Endothelial cell (in vitro differentiated cells): Measurements from ENCODE around the gene PARK7. TPM values are rescaled to one million over a fixed set of nuclear protein-coding genes. Genes with fewer than 3 reads are reported as not detected.

Experiments
- DNase-seq: peaks from one replicate; pipeline ENCODE4 v3.0.0; 2021; ENCODE audit warnings: low spot score
- H3K27ac Mint-ChIP-seq: one replicate; pipeline ENCODE4 v1.8.0; 2021; ENCODE audit warnings: mixed read lengths, inconsistent platforms; ENCODE audit not compliant: unreplicated experiment
- H3K27me3 Mint-ChIP-seq: one replicate; pipeline ENCODE4 v1.8.0; 2021; ENCODE audit warnings: mild to moderate bottlenecking, moderate library complexity, mixed read lengths, inconsistent platforms; ENCODE audit not compliant: unreplicated experiment
- H3K36me3 Mint-ChIP-seq: one replicate; pipeline ENCODE4 v1.8.0; 2021; ENCODE audit warnings: mild to moderate bottlenecking, low read depth, mixed read lengths, inconsistent platforms; ENCODE audit not compliant: unreplicated experiment
- H3K4me1 Mint-ChIP-seq: one replicate; pipeline ENCODE4 v1.8.0; 2021; ENCODE audit warnings: mild to moderate bottlenecking, mixed read lengths, inconsistent platforms; ENCODE audit not compliant: unreplicated experiment
- H3K4me3 Mint-ChIP-seq: one replicate; pipeline ENCODE4 v1.8.0; 2021; ENCODE audit warnings: mild to moderate bottlenecking, mixed read lengths, inconsistent platforms; ENCODE audit not compliant: unreplicated experiment
- H3K9me3 Mint-ChIP-seq: one replicate; pipeline ENCODE4 v1.8.0; 2021; ENCODE audit warnings: mixed read lengths, inconsistent platforms; ENCODE audit not compliant: unreplicated experiment
- CTCF ChIP-seq: fragments of 200-600 bp; sonication (generic); IDR thresholded peaks from one replicate; pipeline ENCODE4 v1.5.0; 2021; ENCODE audit warnings: antibody characterized with exemption; ENCODE audit not compliant: unreplicated experiment
- total RNA-seq: library from RNA; stranded (reverse); fragmentation: NEBNext Ultra II Directional; extraction: Animal tissue kit (Norgen Biotek cat#: 25700); gene quantifications from one replicate; pipeline ENCODE4 v1.2.1, GENCODE V29; 2021; ENCODE audit not compliant: unreplicated experiment

Gene PARK7
- total RNA-seq, 1 donor from 2014 or later, result 223 TPM

DNA sequence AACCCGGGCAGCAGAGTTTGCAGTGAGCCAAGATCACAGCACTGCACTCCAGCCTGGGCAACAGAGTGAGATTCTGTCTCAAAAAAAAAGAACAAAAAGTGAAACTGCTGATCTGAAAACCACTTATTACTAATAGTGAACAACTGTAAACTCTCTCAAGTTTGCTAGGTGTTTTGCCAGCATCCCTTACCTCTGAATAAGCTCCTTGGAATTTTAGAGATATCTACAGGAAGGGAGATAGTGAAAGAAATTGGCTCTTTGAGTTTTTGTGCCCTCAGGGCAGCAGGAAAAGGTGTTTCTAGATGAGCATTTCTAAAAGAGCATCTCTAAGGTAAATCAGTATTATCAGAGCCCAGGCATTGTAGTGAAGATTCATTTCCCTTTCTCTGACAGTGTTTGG is 27.1 kb downstream of the PARK7 start:
- no peaks in the 10 kb centered on the region for H3K4me1 Mint-ChIP-seq
- no peak for TF ChIP-seq CTCF
- H3K27ac Mint-ChIP-seq, result no peak overlapping the region
- H3K36me3 Mint-ChIP-seq, result peaks cover 30% of the 10 kb centered on the region
- no peak overlapping the region for H3K4me3 Mint-ChIP-seq
- no peaks in the 10 kb centered on the region for H3K27me3 Mint-ChIP-seq
- DNase-seq, result no peak
- no peaks in the 10 kb centered on the region for H3K9me3 Mint-ChIP-seq

GRCh38 chr1:7989762-7990428 is 28.4 kb downstream of the PARK7 start:
- Mint-ChIP-seq H3K36me3 (peaks cover 25% of the 10 kb centered on the region), H3K27ac (no peak overlapping the region), H3K9me3 (no peaks in the 10 kb centered on the region), H3K4me3 (no peak overlapping the region), H3K27me3 (no peaks in the 10 kb centered on the region), H3K4me1 (no peaks in the 10 kb centered on the region)
- DNase-seq, result no peak
- TF ChIP-seq CTCF, result no peak

- no peaks in the 10 kb centered on the region for H3K4me1 Mint-ChIP-seq
- no peak overlapping the region for H3K4me3 Mint-ChIP-seq
- H3K9me3 Mint-ChIP-seq, result no peaks in the 10 kb centered on the region
- H3K27ac Mint-ChIP-seq, result no peak overlapping the region
- H3K36me3 Mint-ChIP-seq, result peaks cover 9% of the 10 kb centered on the region
- no peak for DNase-seq
- TF ChIP-seq CTCF, result no peak
- peaks cover 1% of the 10 kb centered on the region for H3K27me3 Mint-ChIP-seq
Observed at GRCh38 chr1:7991504-7992440, 30.3 kb downstream of the PARK7 start.

DNA sequence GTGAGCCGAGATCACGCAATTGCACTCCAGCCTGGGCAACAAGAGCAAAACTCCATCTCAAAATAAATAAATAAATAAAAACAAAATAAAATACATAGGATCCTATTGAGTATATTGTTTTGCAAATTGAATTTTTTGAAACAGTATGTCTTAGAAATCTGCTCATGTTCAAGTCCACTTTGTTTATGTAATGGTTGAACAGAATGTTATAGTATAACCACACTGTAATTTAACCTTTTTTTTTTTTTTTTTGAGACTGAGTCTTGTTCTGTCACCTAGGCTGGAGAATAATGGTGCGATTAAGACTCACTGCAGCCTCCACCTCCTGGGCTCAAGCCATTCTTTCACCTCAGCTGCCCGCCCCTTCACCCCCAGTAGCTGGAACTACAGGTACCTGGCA is 31.4 kb downstream of the PARK7 start:
- TF ChIP-seq CTCF, result no peak
- Mint-ChIP-seq H3K4me1 (no peaks in the 10 kb centered on the region), H3K4me3 (no peak overlapping the region), H3K27me3 (peaks cover 1% of the 10 kb centered on the region), H3K27ac (no peak overlapping the region), H3K36me3 (peaks cover 11% of the 10 kb centered on the region), H3K9me3 (no peaks in the 10 kb centered on the region)
- DNase-seq, result no peak
